Measurements from ENCODE around the gene STAG1. TPM values are rescaled to one million over a fixed set of nuclear protein-coding genes. Genes with fewer than 3 reads are reported as not detected.

Gene STAG1
- polyA plus RNA-seq, 1 of the 3 experiments (the other 2 are of a cell fraction): 5.5 TPM

GRCh38 chr3:136661282-136661681 lies 90.9 kb downstream of the STAG1 start:
- Histone ChIP-seq H2AFZ (ENCODE audit: low read depth) (no peak overlapping the region), H3K4me2 (no peak overlapping the region), H3K79me2 (ENCODE audit: insufficient read depth) (peaks cover 94% of the 10 kb centered on the region), H3K4me3 (ENCODE audit: low read depth in 2 of 2, low read length in 1 of 2) (no peak overlapping the region), H3K27me3 (ENCODE audit: insufficient read depth) (no peaks in the 10 kb centered on the region), H3K9me3 (no peaks in the 10 kb centered on the region), H3K9ac (no peak overlapping the region), H3K4me1 (ENCODE audit: control insufficient read depth in 1 of 2, insufficient read depth in 2 of 2, low read depth in 1 of 2, low read length in 1 of 2) (no peaks in the 10 kb centered on the region; a peak in 1 of 4 replicates), H3F3A (replicated peaks; ENCODE audit: insufficient read depth) (no peaks in the 10 kb centered on the region), H3K36me3 (replicated peaks in 1 of 2; ENCODE audit: control insufficient read depth in 1 of 2, insufficient read depth in 2 of 2, low read length in 1 of 2) (no peaks in the 10 kb centered on the region), H3K9me2 (no peaks in the 10 kb centered on the region), H3K27ac (ENCODE audit: low read depth in 2 of 2, low read length in 1 of 2) (no peak overlapping the region), H4K20me1 (ENCODE audit: insufficient read depth) (peaks cover 19% of the 10 kb centered on the region; the same call in 1 of the 2 replicates)
- 94% methylated on average over 4 of the region's 4 CpGs for WGBS (ENCODE audit: low lambda C conversion rate)
- ChIA-PET POLR2A (no interaction called here), CTCF (no interaction called here)
- no peak for TF ChIP-seq TCF12 (IDR thresholded peaks at IDR 0.05)
- TF ChIP-seq YY1 (IDR thresholded peaks at IDR 0.05; ENCODE audit: low read depth): no peak
- TF ChIP-seq SIN3A (IDR thresholded peaks at IDR 0.05; ENCODE audit: borderline replicate concordance, low read depth, low read length): no peak
- no peak for DNase-seq

- Histone ChIP-seq H4K20me1 (ENCODE audit: insufficient read depth) (peaks cover 19% of the 10 kb centered on the region; the same call in 1 of the 2 replicates), H3K27ac (ENCODE audit: low read depth in 2 of 2, low read length in 1 of 2) (no peak overlapping the region; a peak in 1 of 4 replicates), H3F3A (replicated peaks; ENCODE audit: insufficient read depth) (no peaks in the 10 kb centered on the region), H3K27me3 (ENCODE audit: insufficient read depth) (no peaks in the 10 kb centered on the region), H2AFZ (ENCODE audit: low read depth) (no peak overlapping the region), H3K9me3 (0 out of 2 replicates have a peak, but pooled peaks cover 9% of the 10 kb centered on the region), H3K36me3 (replicated peaks in 1 of 2; ENCODE audit: control insufficient read depth in 1 of 2, insufficient read depth in 2 of 2, low read length in 1 of 2) (peaks cover 0 to 13% of the 10 kb centered on the region in 2 experiments), H3K79me2 (ENCODE audit: insufficient read depth) (peaks cover 98% of the 10 kb centered on the region), H3K4me1 (ENCODE audit: control insufficient read depth in 1 of 2, insufficient read depth in 2 of 2, low read depth in 1 of 2, low read length in 1 of 2) (no peaks in the 10 kb centered on the region; a peak in 1 of 4 replicates), H3K9me2 (no peaks in the 10 kb centered on the region), H3K9ac (no peak overlapping the region), H3K4me3 (ENCODE audit: low read depth in 2 of 2, low read length in 1 of 2) (no peak overlapping the region), H3K4me2 (no peak overlapping the region)
- TF ChIP-seq SIN3A (IDR thresholded peaks at IDR 0.05; ENCODE audit: borderline replicate concordance, low read depth, low read length): no peak
- TF ChIP-seq, protein P1, sequence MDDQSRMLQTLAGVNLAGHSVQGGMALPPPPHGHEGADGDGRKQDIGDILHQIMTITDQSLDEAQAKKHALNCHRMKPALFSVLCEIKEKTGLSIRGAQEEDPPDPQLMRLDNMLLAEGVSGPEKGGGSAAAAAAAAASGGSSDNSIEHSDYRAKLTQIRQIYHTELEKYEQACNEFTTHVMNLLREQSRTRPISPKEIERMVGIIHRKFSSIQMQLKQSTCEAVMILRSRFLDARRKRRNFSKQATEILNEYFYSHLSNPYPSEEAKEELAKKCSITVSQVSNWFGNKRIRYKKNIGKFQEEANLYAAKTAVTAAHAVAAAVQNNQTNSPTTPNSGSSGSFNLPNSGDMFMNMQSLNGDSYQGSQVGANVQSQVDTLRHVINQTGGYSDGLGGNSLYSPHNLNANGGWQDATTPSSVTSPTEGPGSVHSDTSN (IDR thresholded peaks at IDR 0.05): no peak
- TF ChIP-seq YY1 (IDR thresholded peaks at IDR 0.05; ENCODE audit: low read depth): no peak
- TF ChIP-seq TEAD4 (IDR thresholded peaks at IDR 0.05; ENCODE audit: borderline replicate concordance, insufficient read depth): no peak
- TF ChIP-seq MXI1 (IDR thresholded peaks at IDR 0.05; ENCODE audit: low read depth, low read length): no peak
- peak; percentile 99 for TF ChIP-seq RFX5 (IDR thresholded peaks at IDR 0.05; ENCODE audit: low read length)
- TF ChIP-seq JUND (IDR thresholded peaks at IDR 0.05): no peak
- peak; percentile 19 for DNase-seq
- ChIA-PET CTCF (interaction anchor here (1.0 kb wide), 2 partner anchors 93 to 582 kb away, joined by 3 to 4 read pairs; partner anchors contain the start of gene STAG1), POLR2A (no interaction called here)
- WGBS (ENCODE audit: low lambda C conversion rate): 77% methylated on average over 8 of the region's 8 CpGs
Measured at GRCh38 chr3:136658946-136659682, 93.1 kb downstream of the STAG1 start.

- peaks cover 12% of the 10 kb centered on the region; the same call in 1 of the 2 replicates for H4K20me1 ChIP-seq (ENCODE audit: insufficient read depth)
- H3K9ac ChIP-seq: no peak overlapping the region
- peaks cover 19% of the 10 kb centered on the region for H3K9me3 ChIP-seq
- no peak for DNase-seq
- ChIA-PET POLR2A (no interaction called here), CTCF (no interaction called here)
- H3K79me2 ChIP-seq (ENCODE audit: insufficient read depth): peaks cover 98% of the 10 kb centered on the region
- WGBS (ENCODE audit: low lambda C conversion rate): 92% methylated on average over 3 of the region's 3 CpGs
- no peak overlapping the region for H3K4me3 ChIP-seq (ENCODE audit: low read depth in 2 of 2, low read length in 1 of 2)
- H3K4me1 ChIP-seq (ENCODE audit: control insufficient read depth in 1 of 2, insufficient read depth in 2 of 2, low read depth in 1 of 2, low read length in 1 of 2): no peaks in the 10 kb centered on the region; a peak in 1 of 4 replicates
- no peaks in the 10 kb centered on the region for H3F3A ChIP-seq (replicated peaks; ENCODE audit: insufficient read depth)
- no peaks in the 10 kb centered on the region for H3K27me3 ChIP-seq (ENCODE audit: insufficient read depth)
- no peak overlapping the region for H3K27ac ChIP-seq (ENCODE audit: low read depth in 2 of 2, low read length in 1 of 2)
- no peak overlapping the region for H2AFZ ChIP-seq (ENCODE audit: low read depth)
- peaks cover 0 to 17% of the 10 kb centered on the region in 2 experiments for H3K36me3 ChIP-seq (replicated peaks in 1 of 2; ENCODE audit: control insufficient read depth in 1 of 2, insufficient read depth in 2 of 2, low read length in 1 of 2)
- H3K4me2 ChIP-seq: no peak overlapping the region
- H3K9me2 ChIP-seq: no peaks in the 10 kb centered on the region
- TF ChIP-seq, protein P1 (IDR thresholded peaks at IDR 0.05): no peak
- TF ChIP-seq CHD2 (IDR thresholded peaks at IDR 0.05; ENCODE audit: low read length, partially characterized antibody) (no peak), TAF1 (IDR thresholded peaks at IDR 0.05; ENCODE audit: borderline replicate concordance, low read depth, low read length) (no peak), NRF1 (IDR thresholded peaks at IDR 0.05; ENCODE audit: low read depth, low read length) (no peak), USF1 (IDR thresholded peaks at IDR 0.05; ENCODE audit: borderline replicate concordance, low read depth) (no peak), FOSL2 (IDR thresholded peaks at IDR 0.05; ENCODE audit: borderline replicate concordance, low read depth) (no peak), MEF2A (IDR thresholded peaks at IDR 0.05; ENCODE audit: borderline replicate concordance, low read depth) (no peak), GABPA (IDR thresholded peaks at IDR 0.05; ENCODE audit: low read depth) (no peak), NFIC (IDR thresholded peaks at IDR 0.05; ENCODE audit: borderline replicate concordance) (no peak)
- TF ChIP-seq, protein P2, sequence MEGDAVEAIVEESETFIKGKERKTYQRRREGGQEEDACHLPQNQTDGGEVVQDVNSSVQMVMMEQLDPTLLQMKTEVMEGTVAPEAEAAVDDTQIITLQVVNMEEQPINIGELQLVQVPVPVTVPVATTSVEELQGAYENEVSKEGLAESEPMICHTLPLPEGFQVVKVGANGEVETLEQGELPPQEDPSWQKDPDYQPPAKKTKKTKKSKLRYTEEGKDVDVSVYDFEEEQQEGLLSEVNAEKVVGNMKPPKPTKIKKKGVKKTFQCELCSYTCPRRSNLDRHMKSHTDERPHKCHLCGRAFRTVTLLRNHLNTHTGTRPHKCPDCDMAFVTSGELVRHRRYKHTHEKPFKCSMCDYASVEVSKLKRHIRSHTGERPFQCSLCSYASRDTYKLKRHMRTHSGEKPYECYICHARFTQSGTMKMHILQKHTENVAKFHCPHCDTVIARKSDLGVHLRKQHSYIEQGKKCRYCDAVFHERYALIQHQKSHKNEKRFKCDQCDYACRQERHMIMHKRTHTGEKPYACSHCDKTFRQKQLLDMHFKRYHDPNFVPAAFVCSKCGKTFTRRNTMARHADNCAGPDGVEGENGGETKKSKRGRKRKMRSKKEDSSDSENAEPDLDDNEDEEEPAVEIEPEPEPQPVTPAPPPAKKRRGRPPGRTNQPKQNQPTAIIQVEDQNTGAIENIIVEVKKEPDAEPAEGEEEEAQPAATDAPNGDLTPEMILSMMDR (IDR thresholded peaks at IDR 0.05): no peak
Measured at GRCh38 chr3:136657526-136657925, 94.7 kb downstream of the STAG1 start.
